ENCODE data around the gene SLC26A1. TPM values are rescaled to one million over a fixed set of nuclear protein-coding genes. Genes with fewer than 3 reads are reported as not detected.

Gene SLC26A1, protein sequence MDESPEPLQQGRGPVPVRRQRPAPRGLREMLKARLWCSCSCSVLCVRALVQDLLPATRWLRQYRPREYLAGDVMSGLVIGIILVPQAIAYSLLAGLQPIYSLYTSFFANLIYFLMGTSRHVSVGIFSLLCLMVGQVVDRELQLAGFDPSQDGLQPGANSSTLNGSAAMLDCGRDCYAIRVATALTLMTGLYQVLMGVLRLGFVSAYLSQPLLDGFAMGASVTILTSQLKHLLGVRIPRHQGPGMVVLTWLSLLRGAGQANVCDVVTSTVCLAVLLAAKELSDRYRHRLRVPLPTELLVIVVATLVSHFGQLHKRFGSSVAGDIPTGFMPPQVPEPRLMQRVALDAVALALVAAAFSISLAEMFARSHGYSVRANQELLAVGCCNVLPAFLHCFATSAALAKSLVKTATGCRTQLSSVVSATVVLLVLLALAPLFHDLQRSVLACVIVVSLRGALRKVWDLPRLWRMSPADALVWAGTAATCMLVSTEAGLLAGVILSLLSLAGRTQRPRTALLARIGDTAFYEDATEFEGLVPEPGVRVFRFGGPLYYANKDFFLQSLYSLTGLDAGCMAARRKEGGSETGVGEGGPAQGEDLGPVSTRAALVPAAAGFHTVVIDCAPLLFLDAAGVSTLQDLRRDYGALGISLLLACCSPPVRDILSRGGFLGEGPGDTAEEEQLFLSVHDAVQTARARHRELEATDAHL
- total RNA-seq (2014; rRNA removed; shearing (Covaris generic); ENCODE audit: low replicate concordance): 3.0 and 6.9 TPM in 2 replicates

DNA sequence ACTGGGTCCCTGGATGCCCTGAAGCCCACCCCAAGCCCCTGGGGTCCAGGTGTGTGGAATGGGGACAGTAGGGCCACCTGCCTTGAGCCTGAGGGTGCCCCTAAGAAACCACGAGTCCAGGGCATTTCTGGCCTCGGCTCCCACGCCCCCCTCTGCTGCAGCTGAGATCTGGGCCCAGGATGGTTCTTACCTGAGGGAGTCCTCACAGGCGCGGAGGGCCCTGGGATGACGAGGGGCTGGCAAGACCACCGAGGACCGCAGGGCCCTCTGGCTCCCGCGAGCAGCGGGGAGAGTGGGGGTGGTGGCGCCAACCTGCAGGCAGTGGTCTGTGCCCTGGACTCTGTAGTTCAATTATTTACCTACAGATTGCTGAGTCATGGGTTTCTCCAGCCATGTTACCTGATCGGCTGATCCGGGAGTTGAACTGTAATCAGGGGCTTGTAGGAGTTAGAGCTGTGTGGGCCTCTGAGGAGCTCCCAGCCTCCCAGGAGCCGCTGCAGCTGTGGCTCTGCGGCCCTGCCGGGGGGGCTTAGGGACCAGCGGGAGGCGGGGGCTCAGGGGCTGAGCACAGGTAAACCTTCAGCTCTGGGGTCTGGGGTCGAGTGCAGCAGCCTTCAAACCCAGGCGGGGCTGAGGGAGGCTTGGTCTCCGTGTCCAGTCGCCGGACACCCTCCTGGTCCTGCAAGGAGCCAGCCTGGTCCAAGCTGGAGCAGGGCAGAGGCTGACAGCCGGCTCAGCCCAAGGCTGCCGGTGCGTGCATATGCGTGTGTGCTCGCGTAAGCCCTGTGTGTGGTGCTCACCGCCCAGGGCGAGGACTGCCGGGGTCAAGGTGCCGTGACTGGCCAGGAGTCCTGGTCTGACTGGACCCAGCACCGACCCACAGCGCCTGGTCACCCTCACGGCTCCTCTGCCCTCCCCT lies at the start of gene SLC26A1:
Gene SLC26A1, minus strand, starts transcription at position 294 of the 919 bp plus-strand sequence. CDS start 1,701 bp downstream, outside the sequence.
- DNase-seq (ENCODE audit: low read depth): peak; percentile 79
- in situ Hi-C loops (cut with HindIII; ENCODE audit: low pct_unique_long_range_greater_than_20kb, low sequenced_read_pairs): no loop called here

DNA sequence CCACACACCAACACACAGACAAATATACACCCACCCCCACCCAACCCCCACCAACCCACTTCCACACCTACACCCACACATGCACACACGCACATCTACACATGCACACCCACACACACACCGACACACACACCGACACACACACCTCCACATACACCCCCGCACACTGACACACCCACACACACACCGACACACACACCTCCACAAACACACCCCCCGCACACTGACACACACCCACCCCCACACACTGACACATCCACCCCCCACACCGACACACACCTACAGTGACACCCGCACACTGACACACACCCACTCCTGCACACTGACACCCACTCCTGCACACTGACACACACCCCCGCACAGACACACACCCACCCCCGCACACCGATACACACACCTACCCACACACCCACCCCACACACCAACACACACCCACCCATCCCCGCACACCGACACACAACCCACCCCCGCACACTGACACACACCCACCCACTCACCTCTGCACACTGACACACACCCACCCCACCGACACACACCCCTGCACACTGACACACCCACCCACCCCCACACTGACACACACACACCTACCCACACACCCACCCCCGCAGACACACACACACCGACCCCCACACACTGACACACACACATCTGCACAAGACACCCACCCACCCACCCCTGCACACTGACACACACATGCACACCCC lies 49.3 kb upstream of the SLC26A1 start:
- DNase-seq (ENCODE audit: low read depth): no peak
- in situ Hi-C loops (cut with HindIII; ENCODE audit: low pct_unique_long_range_greater_than_20kb, low sequenced_read_pairs): no loop called here

DNA sequence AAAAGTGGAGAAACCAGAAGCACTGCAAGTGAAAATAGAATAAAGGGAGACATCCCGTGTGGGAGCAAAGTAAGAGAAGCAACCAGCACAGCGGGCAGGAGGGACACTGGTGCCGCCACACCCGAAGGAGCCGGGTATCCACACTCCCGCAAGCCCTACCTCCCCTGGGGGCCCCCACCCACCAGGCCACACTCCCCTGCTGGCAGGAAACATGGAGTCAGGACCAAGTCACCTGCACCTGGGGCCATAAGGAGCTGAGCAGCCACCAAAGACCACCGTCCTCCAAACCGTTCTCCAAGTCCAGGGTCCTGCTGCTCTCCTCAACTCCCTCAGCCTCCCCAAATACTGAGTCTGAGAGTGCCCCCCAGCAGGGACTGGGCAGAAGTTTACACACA lies 48.7 kb upstream of the SLC26A1 start:
- in situ Hi-C loops (cut with HindIII; ENCODE audit: low pct_unique_long_range_greater_than_20kb, low sequenced_read_pairs): no loop called here

DNA sequence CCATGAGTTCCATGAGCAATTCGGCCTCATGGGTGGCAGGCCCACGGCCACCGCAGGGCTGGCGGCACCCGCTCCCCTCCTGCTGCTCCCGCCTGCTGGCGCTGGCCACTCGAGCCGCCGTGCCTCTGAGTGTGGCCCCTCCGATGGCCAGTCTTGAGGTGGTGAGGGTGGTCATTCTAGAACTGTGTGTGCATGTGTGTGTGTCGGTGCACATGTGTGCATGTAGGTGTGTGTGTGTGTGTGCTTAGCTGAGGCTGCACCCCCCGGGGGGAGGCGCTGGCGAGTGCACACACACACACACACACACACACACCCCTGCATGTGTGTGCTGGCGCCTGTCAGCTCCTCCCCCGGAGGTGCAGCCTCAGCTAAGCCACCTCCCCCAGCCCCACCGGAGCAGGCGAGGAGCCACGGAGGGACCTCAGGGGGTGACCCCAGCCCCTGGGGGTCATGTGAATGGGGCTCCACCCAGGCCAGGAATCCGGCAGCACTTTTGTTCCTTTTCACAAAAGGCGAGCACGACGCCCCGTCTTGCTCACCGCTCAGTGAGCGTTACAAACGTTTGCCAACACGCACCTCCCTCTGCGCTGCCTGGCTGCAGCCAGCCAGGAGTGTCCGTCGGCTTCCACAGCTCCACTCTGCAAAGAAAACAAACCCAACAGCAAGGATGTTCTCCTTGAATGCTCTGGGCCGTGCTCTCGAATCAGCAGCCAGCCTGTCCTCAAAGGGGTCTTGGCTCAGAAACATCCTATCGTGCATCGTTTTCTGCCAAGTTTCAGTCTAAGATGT lies 48.1 kb upstream of the SLC26A1 start:
- DNase-seq (ENCODE audit: low read depth): peak; percentile 95
- in situ Hi-C loops (cut with HindIII; ENCODE audit: low pct_unique_long_range_greater_than_20kb, low sequenced_read_pairs): no loop called here

More for the DNA sequence above, 48.7 kb upstream of the SLC26A1 start:
- DNase-seq (ENCODE audit: low read depth): no peak

DNA sequence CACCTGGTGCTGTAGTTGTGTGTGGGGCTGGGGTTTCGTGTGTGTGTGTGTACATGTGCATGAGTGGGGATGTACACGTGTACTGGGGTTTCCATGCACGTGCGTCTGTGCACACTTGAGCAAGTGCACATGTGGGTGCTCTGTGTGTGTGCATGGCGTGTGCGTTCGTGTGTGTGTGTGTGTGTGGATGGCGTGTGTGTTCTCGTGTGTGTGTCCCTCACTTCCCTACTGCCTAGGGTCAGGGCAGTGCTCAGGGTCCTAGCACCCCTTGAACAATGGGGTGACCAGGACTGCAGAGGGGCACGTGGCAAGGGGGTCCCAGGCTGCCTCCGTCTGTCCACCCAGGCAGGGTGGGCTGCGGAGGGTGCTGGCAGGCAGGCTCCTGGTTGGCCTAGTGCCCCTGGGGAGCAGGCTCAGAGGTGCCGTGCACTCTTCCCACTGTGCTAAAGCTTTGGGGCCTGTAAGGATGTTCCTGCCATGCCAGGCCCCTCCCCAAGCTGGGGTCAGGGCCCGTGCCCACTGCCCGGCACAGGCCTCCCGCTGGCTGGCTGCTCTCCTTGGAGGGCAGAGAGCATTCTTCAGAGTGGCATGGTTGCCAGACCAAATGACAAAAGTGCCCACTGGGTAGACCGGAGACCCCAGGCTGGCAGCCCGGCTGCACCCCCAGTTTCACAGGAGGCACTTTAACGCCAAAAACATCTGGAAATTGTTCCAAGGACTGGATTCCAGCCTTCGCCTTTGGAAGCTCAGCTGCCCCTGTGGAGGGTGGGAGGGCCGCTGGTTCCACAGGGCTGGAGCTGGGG lies 47.3 kb upstream of the SLC26A1 start:
- in situ Hi-C loops (cut with HindIII; ENCODE audit: low pct_unique_long_range_greater_than_20kb, low sequenced_read_pairs): no loop called here
- no peak for DNase-seq (ENCODE audit: low read depth)

DNA sequence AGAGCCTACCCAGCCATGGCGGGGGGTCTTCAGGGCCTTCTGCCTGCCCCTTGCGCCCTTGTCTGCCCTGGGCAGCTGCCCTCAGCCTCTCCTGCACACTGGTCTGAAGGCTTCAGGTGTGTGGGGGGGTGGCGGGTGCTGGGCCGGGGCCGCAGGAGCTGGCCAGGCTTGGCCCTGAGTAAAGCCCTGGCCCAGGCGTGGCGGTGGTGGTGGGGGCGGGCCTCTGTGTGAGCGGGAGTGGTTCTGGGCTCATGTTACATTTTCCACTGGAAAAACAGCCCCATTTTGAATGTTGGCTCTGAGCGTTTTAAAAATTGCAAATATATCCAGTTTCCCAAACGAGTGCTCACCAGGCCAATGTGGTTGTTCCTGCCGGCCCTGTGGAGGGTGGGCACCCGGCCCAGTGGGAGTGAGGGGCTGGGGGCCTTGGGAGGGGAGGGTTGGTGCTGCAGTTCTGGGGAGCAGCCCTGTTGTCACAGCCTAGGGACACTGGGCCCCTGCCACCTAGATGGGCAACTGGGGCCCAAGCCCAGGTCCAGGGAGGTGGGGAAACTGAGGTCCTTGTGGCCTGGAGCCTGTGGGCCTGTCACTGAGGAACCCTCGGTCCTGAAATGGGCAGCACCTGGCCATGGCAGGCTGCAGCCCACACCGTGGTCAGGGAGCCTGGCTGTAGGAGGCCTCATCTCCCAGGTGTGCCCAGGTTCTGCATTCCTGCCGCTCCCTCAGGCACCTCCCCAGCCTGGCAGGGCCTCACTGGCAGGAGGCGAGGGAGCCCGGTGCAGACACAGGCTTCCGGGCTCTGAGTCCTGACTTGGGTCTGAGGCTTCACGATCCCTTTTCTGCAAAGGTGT lies 46.5 kb upstream of the SLC26A1 start:
- DNase-seq (ENCODE audit: low read depth): no peak
- in situ Hi-C loops (cut with HindIII; ENCODE audit: low pct_unique_long_range_greater_than_20kb, low sequenced_read_pairs): no loop called here

DNA sequence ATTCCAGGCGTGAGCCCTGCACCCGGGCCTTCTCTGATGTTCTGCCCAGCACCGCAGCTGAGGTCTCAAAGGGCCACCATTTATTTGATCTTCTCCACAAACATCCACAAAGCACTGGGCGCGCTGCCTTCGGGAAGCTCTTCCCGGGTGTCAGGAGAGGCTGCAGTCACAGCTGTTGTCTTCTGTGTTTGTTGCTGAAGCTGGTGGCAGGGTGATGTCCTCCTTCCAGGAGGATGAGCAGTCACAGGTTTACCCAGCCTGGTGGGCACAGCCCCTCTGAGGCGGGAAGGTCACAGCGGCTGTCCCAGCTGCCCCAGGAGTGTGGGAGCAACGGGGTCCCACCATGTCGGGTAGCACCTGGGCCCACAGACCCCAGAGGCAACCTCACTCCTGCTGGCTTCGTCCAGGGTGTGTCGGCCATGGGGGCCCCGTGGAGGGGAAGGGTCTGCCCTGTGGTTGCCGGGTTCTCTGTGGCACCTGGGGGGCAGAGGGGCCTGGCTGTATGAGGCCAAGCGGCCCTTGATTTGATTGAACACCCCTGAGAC lies 45.8 kb upstream of the SLC26A1 start:
- in situ Hi-C loops (cut with HindIII; ENCODE audit: low pct_unique_long_range_greater_than_20kb, low sequenced_read_pairs): no loop called here
- DNase-seq (ENCODE audit: low read depth): no peak

DNA sequence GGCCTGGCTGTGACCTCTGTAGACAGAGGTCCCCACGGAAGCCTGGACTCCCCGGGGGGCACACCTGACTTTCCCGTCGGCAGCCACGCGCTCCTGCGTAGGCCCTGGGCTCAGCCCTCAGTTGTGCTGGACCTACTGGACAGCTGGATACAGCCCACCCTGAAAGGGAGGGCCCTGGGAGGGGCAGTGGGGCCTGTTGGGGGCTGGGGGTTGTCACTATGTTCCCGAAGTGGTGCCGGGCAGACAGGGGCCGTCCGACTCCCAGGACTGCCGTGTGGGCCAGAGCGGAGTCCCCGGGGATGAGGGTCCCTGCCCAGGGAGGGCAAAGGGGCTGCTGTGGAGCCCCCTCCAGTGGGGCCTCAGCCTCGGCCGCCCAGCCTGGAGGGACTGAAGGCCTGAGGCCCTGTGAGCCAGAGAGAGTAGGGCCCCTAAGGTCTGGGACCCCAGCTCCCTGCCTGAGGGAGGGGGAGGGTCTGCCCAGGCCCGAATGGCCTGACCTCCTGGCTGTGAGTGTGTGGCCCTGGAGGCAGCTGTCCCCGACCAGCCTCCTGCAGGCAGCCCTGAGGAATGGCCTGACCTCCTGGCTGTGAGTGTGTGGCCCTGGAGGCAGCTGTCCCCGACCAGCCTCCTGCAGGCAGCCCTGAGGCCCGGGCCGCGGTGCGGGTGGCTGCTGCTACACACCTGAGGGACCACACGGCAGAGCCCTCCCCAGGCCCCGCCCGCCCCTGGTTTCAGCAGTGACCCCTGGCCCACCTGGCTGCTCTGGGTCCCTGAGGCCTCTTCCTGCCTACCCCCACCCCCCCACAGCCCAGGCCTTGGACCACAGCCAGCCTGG lies 44.0 kb upstream of the SLC26A1 start:
- DNase-seq (ENCODE audit: low read depth): no peak
- in situ Hi-C loops (cut with HindIII; ENCODE audit: low pct_unique_long_range_greater_than_20kb, low sequenced_read_pairs): no loop called here

DNA sequence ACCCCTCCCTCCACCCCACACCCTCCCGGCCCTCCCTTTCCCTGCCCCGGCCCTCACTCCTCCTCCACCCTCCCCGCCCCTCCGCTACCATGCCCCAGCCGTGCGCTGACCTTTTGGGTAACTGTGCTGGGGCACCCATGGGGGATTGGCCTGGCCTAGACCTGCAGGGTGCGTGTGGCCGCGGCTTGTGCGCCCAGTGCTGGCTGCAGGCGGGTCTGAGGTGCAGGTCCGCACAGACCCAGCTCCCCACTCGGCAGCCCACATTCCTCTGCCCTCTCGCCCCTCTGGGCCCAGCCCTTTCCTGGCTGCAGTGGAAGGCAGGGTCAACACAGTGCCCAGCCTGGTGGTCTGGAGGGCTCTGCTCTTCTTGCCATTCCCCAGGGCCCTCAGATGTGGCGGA lies 42.9 kb upstream of the SLC26A1 start:
- no peak for DNase-seq (ENCODE audit: low read depth)
- in situ Hi-C loops (cut with HindIII; ENCODE audit: low pct_unique_long_range_greater_than_20kb, low sequenced_read_pairs): no loop called here

DNA sequence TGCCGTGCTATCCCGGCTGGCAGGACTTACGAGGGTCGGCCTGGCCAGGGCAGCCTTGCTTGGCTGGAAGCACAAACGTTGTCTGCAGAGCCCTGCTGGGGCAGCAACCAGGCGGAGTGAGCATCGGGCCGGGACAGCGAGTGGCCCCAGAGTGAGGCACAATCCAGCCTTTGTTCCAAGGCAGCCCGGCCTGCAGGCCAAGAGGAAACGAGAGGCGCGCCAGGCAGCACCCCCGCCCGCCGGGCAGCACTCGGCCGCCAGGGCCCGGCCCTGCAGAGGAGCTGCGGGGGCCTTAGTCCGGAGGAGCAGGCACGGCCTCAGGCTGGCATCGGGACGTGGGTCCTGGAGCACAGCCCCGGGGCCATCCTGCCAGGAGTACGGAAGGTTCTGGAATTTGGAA lies 42.3 kb upstream of the SLC26A1 start:
- in situ Hi-C loops (cut with HindIII; ENCODE audit: low pct_unique_long_range_greater_than_20kb, low sequenced_read_pairs): no loop called here
- DNase-seq (ENCODE audit: low read depth): no peak

DNA sequence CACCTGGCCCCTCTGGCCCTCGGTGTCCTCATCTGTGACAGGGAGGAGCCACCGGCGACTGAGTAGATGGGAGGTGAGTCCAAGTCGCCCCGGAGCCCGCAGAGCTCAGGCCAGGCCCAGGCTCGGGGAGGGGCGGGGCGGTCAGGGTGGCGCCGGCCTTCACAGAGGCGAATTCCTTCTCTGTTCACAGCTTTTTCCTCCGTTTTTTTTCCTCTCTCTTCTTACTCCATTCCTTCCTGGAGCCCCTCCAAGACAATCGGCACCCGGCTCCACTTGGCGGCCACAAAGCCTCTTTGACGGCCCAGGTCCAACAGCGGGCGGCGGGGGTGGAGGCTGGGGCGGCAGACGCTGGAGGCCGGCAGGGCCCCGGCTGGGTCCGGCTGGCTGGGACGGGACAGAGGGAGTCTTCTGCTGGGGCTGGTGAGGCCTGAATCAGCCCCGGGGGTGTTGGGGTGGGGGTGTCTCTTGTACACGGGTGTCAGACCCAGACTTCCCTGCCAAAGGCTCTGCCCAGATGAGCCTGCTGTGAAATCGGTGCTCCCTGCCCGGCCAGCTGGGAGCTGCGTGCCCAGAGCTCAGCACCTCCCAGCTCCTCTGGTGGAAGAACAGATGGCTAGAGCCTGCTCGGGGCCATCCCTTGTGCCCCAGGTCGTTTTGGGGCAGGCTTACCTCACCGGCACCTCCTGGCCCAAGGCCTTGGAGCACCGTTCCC lies 40.8 kb upstream of the SLC26A1 start:
- in situ Hi-C loops (cut with HindIII; ENCODE audit: low pct_unique_long_range_greater_than_20kb, low sequenced_read_pairs): no loop called here
- no peak for DNase-seq (ENCODE audit: low read depth)

DNA sequence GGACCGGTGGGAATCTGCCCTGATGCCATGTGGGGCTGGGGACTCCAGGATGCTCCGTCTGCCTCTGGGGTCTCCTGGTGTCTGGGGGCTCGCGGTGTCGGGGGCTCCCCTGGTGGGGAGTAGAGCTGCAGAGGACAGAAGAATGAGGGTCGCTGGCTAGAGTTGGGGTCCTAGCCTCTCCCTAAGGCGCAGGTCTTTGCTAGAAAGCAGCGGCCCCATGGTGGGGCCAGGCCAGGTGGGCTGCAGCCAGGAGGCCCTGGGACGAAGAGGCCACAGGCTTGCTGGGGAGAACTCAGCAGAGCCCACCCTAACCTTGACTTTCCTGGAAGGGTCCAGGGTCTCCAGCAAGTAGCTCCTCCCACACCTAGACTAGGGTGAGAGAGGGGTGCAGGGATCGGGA lies 39.7 kb upstream of the SLC26A1 start:
- in situ Hi-C loops (cut with HindIII; ENCODE audit: low pct_unique_long_range_greater_than_20kb, low sequenced_read_pairs): no loop called here
- no peak for DNase-seq (ENCODE audit: low read depth)

DNA sequence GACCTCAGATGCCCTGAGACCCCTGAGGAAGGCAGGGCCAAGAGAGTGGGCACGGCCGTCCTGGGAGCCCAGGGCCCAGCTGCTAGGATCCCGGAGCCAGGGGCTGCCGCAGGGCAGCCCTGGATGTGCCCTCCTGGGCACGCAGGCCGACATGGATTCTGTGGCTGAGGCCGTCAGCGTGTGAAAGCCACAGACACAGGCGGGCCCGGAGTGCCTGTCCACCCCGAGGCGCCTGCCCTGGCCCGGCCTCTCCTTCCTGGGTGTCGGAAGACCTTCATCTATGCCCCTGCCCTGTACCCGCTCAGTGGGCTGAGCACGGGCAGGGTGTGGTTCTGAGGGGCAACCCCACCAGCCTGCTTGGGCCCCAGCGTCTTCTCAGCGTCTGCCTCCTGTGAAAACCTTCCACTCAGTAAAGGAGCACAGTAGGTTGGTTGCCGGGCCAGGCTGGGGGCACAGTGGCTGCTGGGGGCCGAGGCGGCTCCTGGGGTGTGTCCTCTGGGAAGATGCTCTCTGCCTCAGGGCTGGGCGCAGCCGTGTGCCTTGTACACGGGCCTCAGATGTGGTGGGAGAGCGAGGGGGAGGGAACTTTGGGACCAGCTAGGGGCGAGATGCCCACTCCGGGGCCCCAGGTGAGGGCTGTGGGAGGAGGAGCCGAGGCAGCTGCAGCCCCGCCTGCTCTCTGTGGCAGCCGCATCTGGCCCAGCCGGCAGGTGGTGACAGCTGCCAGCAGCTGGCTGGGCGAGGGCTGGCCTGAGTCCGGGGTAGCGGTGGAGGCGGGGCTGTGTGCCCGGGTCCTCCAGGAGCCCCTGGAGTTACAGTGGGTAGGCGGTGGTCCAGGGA lies 39.0 kb upstream of the SLC26A1 start:
- in situ Hi-C loops (cut with HindIII; ENCODE audit: low pct_unique_long_range_greater_than_20kb, low sequenced_read_pairs): no loop called here
- DNase-seq (ENCODE audit: low read depth): no peak
